Left ventricle myocardium superior (tissue), 1 donor: ENCODE measurements around the gene MNS1. TPM values are rescaled to one million over a fixed set of nuclear protein-coding genes. Genes with fewer than 3 reads are reported as not detected.
"Not testable (repeated sequence)": the region's sequence is repeated elsewhere in the genome, so short reads cannot be mapped to it uniquely, and the experiment has no call there.

Source experiments
- ATAC-seq: fragments of 200-7000 bp; cut with Tn5 transposase; one replicate; pipeline ENCODE4 v1.9.1; 2020; ENCODE audit warnings: mild to moderate bottlenecking, moderate library complexity
- DNase-seq: peaks from one replicate; pipeline ENCODE4 v3.0.0-alpha.2; 2020
- intact Hi-C: fragments of 100-400 bp; cut with micrococcal nuclease; formaldehyde crosslinking; loops from one replicate; pipeline ENCODE4 v1.11.0; 2022
- long read RNA-seq: library from polyadenylated mRNA; unstranded; transcript quantifications from one replicate; pipeline ENCODE4 v2.0.0, GENCODE V29; 2021
- total RNA-seq: library from RNA; stranded (reverse); fragmentation: NEBNext Ultra II Directional; extraction: Animal tissue kit (Norgen Biotek cat#: 25700); gene quantifications from one replicate; pipeline ENCODE4 v1.2.1, GENCODE V29; 2021
- donor health status: DM: no; HTN: yes; CAD: no; lungs with severe emphysema.

Gene MNS1
- 1.0 TPM for total RNA-seq
- long read RNA-seq, partial matches to known transcripts, result 1 of 1 reads
- long read RNA-seq, other reads (novel, unspliced or antisense), result 0 of 1 reads

- ATAC-seq (peak; percentile 100), DNase-seq (peak; percentile 88)
- intact Hi-C loops, result no loop called here
Observed at GRCh38 chr15:56464893-56465520, at the start of gene MNS1. MNS1 (minus strand) TSS chr15:56465137; CDS start chr15:56464972, 165 bp downstream.

GRCh38 chr15:56496635-56497034 lies 31.7 kb upstream of the MNS1 start:
- ATAC-seq (peak; percentile 74), DNase-seq (no peak)
- intact Hi-C loops, result loop anchor here (10.0 kb wide), 1 partner anchor 368 kb away; no protein-coding TSS in a partner anchor

GRCh38 chr15:56495533-56495932 lies 30.6 kb upstream of the MNS1 start:
- intact Hi-C loops, result loop anchor here (10.0 kb wide), 1 partner anchor 369 kb away; no protein-coding TSS in a partner anchor
- no peak for ATAC-seq
- DNase-seq, result no peak

GRCh38 chr15:56495053-56495452 lies 30.1 kb upstream of the MNS1 start:
- DNase-seq, result no peak
- intact Hi-C loops, result loop anchor here (10.0 kb wide), 1 partner anchor 370 kb away; no protein-coding TSS in a partner anchor

GRCh38 chr15:56492791-56493555 lies 28.0 kb upstream of the MNS1 start:
- ATAC-seq (no peak), DNase-seq (no peak)
- intact Hi-C loops, result loop anchor here (10.0 kb wide), 1 partner anchor 372 kb away; no protein-coding TSS in a partner anchor

More at GRCh38 chr15:56495053-56495452, 30.1 kb upstream of the MNS1 start:
- no peak for ATAC-seq

- intact Hi-C loops, result loop anchor here (10.0 kb wide), 1 partner anchor 373 kb away; no protein-coding TSS in a partner anchor
- ATAC-seq (no peak), DNase-seq (no peak)
Observed at GRCh38 chr15:56492236-56492635, 27.3 kb upstream of the MNS1 start.

- ATAC-seq, result peak; percentile 66
- intact Hi-C loops, result loop anchor here (10.0 kb wide), 1 partner anchor 374 kb away; no protein-coding TSS in a partner anchor
- peak; percentile 52 for DNase-seq
Observed at GRCh38 chr15:56491110-56491722, 26.3 kb upstream of the MNS1 start.

- DNase-seq (no peak), ATAC-seq (no peak)
- intact Hi-C loops, result loop anchor here (10.0 kb wide), 1 partner anchor 374 kb away; no protein-coding TSS in a partner anchor
Observed at GRCh38 chr15:56490461-56490860, 25.5 kb upstream of the MNS1 start.

- DNase-seq, ATAC-seq, intact Hi-C loops: not testable (repeated sequence)
Observed at GRCh38 chr15:56486206-56486605, 21.3 kb upstream of the MNS1 start.

- intact Hi-C loops, ATAC-seq, DNase-seq: not testable (repeated sequence)
Observed at GRCh38 chr15:56485426-56485825, 20.5 kb upstream of the MNS1 start.

- no peak for DNase-seq
- intact Hi-C loops, result no loop called here
- ATAC-seq, result no peak
Observed at GRCh38 chr15:56484287-56484686, 19.4 kb upstream of the MNS1 start.

- intact Hi-C loops, result no loop called here
- ATAC-seq, result no peak
- DNase-seq, result no peak
Observed at GRCh38 chr15:56475351-56475750, 10.4 kb upstream of the MNS1 start.

- ATAC-seq, result no peak
- intact Hi-C loops, result no loop called here
Observed at GRCh38 chr15:56473017-56473416, 8.1 kb upstream of the MNS1 start.

GRCh38 chr15:56472278-56472677 lies 7.3 kb upstream of the MNS1 start:
- DNase-seq (no peak), ATAC-seq (no peak)
- intact Hi-C loops, result no loop called here

More at GRCh38 chr15:56473017-56473416, 8.1 kb upstream of the MNS1 start:
- no peak for DNase-seq

GRCh38 chr15:56471440-56472069 lies 6.6 kb upstream of the MNS1 start:
- ATAC-seq, result no peak
- intact Hi-C loops, result no loop called here
- DNase-seq, result no peak

- intact Hi-C loops, result no loop called here
- no peak for DNase-seq
- no peak for ATAC-seq
Observed at GRCh38 chr15:56469483-56469882, 4.5 kb upstream of the MNS1 start.

- ATAC-seq (no peak), DNase-seq (no peak)
- intact Hi-C loops, result no loop called here
Observed at GRCh38 chr15:56468401-56468800, 3.5 kb upstream of the MNS1 start.

- ATAC-seq (no peak), DNase-seq (no peak)
- intact Hi-C loops, result no loop called here
Observed at GRCh38 chr15:56467616-56468015, 2.7 kb upstream of the MNS1 start.

GRCh38 chr15:56460947-56461346 lies 4.0 kb downstream of the MNS1 start:
- intact Hi-C loops, result no loop called here
- DNase-seq (no peak), ATAC-seq (no peak)
